Mucosa of rectum (tissue), 2 donors: Measurements from ENCODE around the gene CHRFAM7A.
"Not testable (repeated sequence)": the region's sequence is repeated elsewhere in the genome, so short reads cannot be mapped to it uniquely, and the experiment has no call there.

Experiments used
- H3K27ac ChIP-seq, 2 donors: one replicate each; pipeline ENCODE4 v1.7.0; 2013; ENCODE audit warnings: inconsistent platforms in 2 of 2, low read depth in 2 of 2, low read length in 2 of 2
- H3K27me3 ChIP-seq, 2 donors: one replicate each; pipeline ENCODE4 v1.7.0; 2013; ENCODE audit warnings: low read length in 2 of 2; ENCODE audit not compliant: control insufficient read depth in 2 of 2, insufficient read depth in 2 of 2
- H3K36me3 ChIP-seq, 2 donors: one replicate each; pipeline ENCODE4 v1.7.0; 2013; ENCODE audit warnings: low read length in 2 of 2; ENCODE audit not compliant: control insufficient read depth in 2 of 2, insufficient read depth in 2 of 2
- H3K4me1 ChIP-seq, 2 donors: one replicate each; pipeline ENCODE4 v1.7.0; 2013; ENCODE audit warnings: low read length in 2 of 2, mild to moderate bottlenecking in 1 of 2; ENCODE audit not compliant: control insufficient read depth in 2 of 2, insufficient read depth in 2 of 2
- H3K4me3 ChIP-seq, 2 donors: one replicate each; pipeline ENCODE4 v1.7.0; 2013; ENCODE audit warnings: low read length in 2 of 2
- H3K9ac ChIP-seq, 2 donors: one replicate each; pipeline ENCODE4 v1.7.0; 2013; ENCODE audit warnings: low read length in 2 of 2, low read depth in 1 of 2, mild to moderate bottlenecking in 1 of 2
- H3K9me3 ChIP-seq, 2 donors: one replicate each; pipeline ENCODE4 v1.7.0; 2013; ENCODE audit warnings: low read length in 2 of 2; ENCODE audit not compliant: control insufficient read depth in 2 of 2
- donor health status: healthy.
- donor health status: Normal muscosa, but diverticular disease.

CHRFAM7A gene

DNA sequence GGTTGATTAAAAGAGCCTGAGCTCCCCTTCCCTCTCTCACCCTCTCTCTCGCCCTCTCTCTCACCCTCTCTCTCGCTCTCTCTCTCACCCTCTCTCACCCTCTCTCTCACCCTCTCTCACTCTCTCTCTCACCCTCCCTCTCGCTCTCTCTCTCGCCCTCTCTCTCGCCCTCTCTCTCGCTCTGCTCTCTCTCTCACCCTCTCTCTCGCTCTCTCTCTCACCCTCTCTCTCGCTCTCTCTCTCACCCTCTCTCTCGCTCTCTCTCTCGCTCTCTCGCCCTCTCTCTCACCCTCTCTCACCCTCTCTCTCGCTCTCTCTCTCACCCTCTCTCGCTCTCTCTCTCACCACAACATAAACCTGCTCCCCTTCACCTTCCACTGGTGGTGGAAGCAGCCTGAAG, 67.2 kb downstream of the CHRFAM7A start:
- H3K4me3 ChIP-seq, H3K36me3 ChIP-seq, H3K9me3 ChIP-seq, H3K9ac ChIP-seq, H3K27me3 ChIP-seq, H3K27ac ChIP-seq, H3K4me1 ChIP-seq: not testable (repeated sequence)

- not testable (repeated sequence) for H3K27ac ChIP-seq, H3K4me3 ChIP-seq, H3K9me3 ChIP-seq, H3K36me3 ChIP-seq, H3K9ac ChIP-seq, H3K27me3 ChIP-seq, H3K4me1 ChIP-seq
Observed at GRCh38 chr15:30321063-30321462, 72.3 kb downstream of the CHRFAM7A start.

GRCh38 chr15:30315704-30316103, 77.6 kb downstream of the CHRFAM7A start:
- not testable (repeated sequence) for H3K4me3 ChIP-seq, H3K9me3 ChIP-seq, H3K4me1 ChIP-seq, H3K27me3 ChIP-seq, H3K27ac ChIP-seq, H3K9ac ChIP-seq, H3K36me3 ChIP-seq

DNA sequence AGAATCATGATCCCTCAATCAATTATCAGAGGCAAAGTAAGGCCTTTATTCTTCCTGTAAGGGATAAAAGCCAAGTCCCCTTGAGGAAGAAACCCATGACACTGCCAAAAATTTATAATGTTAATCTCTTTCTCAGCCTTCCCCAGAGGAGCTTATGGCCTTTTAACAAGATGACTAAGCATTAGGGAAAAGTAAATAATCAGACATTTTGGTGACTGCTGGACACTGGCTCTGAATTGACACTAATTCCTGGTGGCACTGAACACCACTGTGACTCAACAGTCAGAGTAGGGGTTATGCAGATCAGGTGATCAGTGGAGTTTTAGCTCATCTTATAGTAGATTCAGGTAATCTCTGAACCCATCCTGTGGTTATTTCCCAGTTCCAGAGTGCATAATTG, 82.8 kb downstream of the CHRFAM7A start:
- H3K27ac ChIP-seq, H3K27me3 ChIP-seq, H3K4me1 ChIP-seq, H3K36me3 ChIP-seq, H3K9ac ChIP-seq, H3K9me3 ChIP-seq, H3K4me3 ChIP-seq: not testable (repeated sequence)
